Activated CD4-positive, CD25-positive, alpha-beta regulatory T cell treated with anti-CD3 and anti-CD28 coated beads, Interleukin-2, amount 50 U/mL, for 24 hours (primary cell): ENCODE measurements around the gene MDH1B.
A peak's percentile ranks its signal among the peaks of the same experiment; 100 is the strongest.
"Not testable (repeated sequence)": the region's sequence is repeated elsewhere in the genome, so short reads cannot be mapped to it uniquely, and the experiment has no call there.

Source experiments
- ATAC-seq, 2 donors: fragments of 150-1000 bp; cut with Tn5 transposase; one replicate each; pipeline ENCODE4 v1.10.0; 2021; ENCODE audit warnings: mild to moderate bottlenecking in 1 of 2, moderate library complexity in 1 of 2

Gene MDH1B

GRCh38 chr2:206766057-206766930, 1.2 kb upstream of the MDH1B start:
- ATAC-seq: no peak

- no peak for ATAC-seq
These were observed 371 bp downstream of the MDH1B start for GRCh38 chr2:206764673-206765241.

- ATAC-seq: no peak
These were observed 8.3 kb downstream of the MDH1B start for GRCh38 chr2:206756816-206757215.

- ATAC-seq: no peak
These were observed 24.3 kb downstream of the MDH1B start for GRCh38 chr2:206740800-206741199.

- ATAC-seq: no peak
These were observed 25.9 kb downstream of the MDH1B start for GRCh38 chr2:206739271-206739670.

GRCh38 chr2:206736935-206737334, 28.2 kb downstream of the MDH1B start:
- peak; percentile 73 to 83 for ATAC-seq

- ATAC-seq: no peak
These were observed 31.8 kb downstream of the MDH1B start for GRCh38 chr2:206733341-206733740.

- no peak for ATAC-seq
These were observed 36.6 kb downstream of the MDH1B start for GRCh38 chr2:206728277-206729199.

- no peak for ATAC-seq
These were observed 37.8 kb downstream of the MDH1B start for GRCh38 chr2:206727287-206727686.

GRCh38 chr2:206723288-206723687, 41.8 kb downstream of the MDH1B start:
- no peak for ATAC-seq

- no peak for ATAC-seq
These were observed 43.7 kb downstream of the MDH1B start for GRCh38 chr2:206721256-206721920.

GRCh38 chr2:206718296-206718695, 46.8 kb downstream of the MDH1B start, which contains the start of gene DYTN:
DYTN (minus strand) TSS chr2:206718396; CDS start chr2:206718279, 117 bp downstream.
- ATAC-seq: no peak

- ATAC-seq: no peak
These were observed 48.5 kb downstream of the MDH1B start for GRCh38 chr2:206716623-206717022.

GRCh38 chr2:206715183-206715582, 49.9 kb downstream of the MDH1B start:
- not testable (repeated sequence) for ATAC-seq

- no peak for ATAC-seq
These were observed 51.4 kb downstream of the MDH1B start for GRCh38 chr2:206713746-206714145.

GRCh38 chr2:206708286-206708685, 56.8 kb downstream of the MDH1B start:
- ATAC-seq: no peak

GRCh38 chr2:206707164-206707701, 57.9 kb downstream of the MDH1B start:
- ATAC-seq: no peak

- no peak for ATAC-seq
These were observed 63.0 kb downstream of the MDH1B start for GRCh38 chr2:206701952-206702605.

- ATAC-seq: no peak
These were observed 65.0 kb downstream of the MDH1B start for GRCh38 chr2:206700156-206700555.

GRCh38 chr2:206698811-206699210, 66.3 kb downstream of the MDH1B start:
- ATAC-seq: no peak

GRCh38 chr2:206696910-206697309, 68.2 kb downstream of the MDH1B start:
- ATAC-seq: no peak
